ENCODE results near the gene MTMR12.

- TF ChIP-seq EZH2 (IDR thresholded peaks at IDR 0.05; ENCODE audit: insufficient read depth, poor library complexity, severe bottlenecking) (no peak), EZH2phosphoT487 (IDR thresholded peaks at IDR 0.05; ENCODE audit: insufficient read depth, low read depth) (no peak)
Measured at GRCh38 chr5:32291591-32291990, 21.1 kb downstream of the MTMR12 start.

All from GM23248 (cell line).